ENCODE results near the gene MFN2.
"Not testable (repeated sequence)": the region's sequence is repeated elsewhere in the genome, so short reads cannot be mapped to it uniquely, and the experiment has no call there.

Gene MFN2

GRCh38 chr1:11990303-11991032 lies 10.2 kb downstream of the MFN2 start:
- H3K4me3 ChIP-seq (ENCODE audit: low read depth, low read length), result no peak overlapping the region
- DNase-seq (ENCODE audit: low read depth), result no peak

- DNase-seq (ENCODE audit: low read depth), result no peak
- H3K4me3 ChIP-seq (ENCODE audit: low read depth, low read length), result no peak overlapping the region
Measured at GRCh38 chr1:11991969-11992676, 11.9 kb downstream of the MFN2 start.

DNA sequence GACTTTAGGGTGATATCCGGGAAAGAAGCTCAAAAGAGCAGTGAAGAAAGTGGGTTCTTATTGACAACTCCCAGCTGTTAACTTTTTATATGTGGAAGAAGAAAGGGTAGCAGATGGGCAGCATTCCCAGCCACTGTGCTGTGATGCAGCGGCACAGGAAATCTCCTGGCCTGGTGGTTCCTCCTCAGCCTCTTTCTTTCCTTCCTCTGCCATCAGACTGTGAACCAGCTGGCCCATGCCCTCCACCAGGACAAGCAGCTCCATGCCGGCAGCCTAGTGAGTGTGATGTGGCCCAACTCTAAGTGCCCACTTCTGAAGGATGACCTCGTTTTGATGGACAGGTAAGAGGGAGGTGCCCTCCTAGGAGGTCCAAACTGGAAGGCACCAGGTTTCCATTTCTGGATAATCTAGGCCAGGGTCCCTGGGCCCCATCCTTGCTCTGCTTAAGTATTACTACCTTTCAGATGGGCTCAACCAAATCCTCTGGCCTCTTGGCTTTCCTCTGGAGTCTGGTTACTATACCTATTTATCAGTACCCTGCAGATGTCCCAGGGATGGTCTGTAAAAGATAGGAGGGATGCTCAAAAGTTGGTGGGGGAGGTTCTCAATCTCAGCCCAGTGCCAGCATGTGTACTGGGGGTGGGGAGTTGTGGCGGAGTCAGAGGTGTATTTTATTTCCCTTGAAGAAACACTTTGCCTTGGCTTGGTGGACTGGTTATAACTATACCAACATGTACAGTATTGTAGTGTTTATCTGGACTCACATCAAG lies 17.0 kb downstream of the MFN2 start:
- no peak overlapping the region for H3K4me3 ChIP-seq (ENCODE audit: low read depth, low read length)
- no peak for DNase-seq (ENCODE audit: low read depth)

GRCh38 chr1:11998636-11999035 lies 18.4 kb downstream of the MFN2 start:
- no peak for DNase-seq (ENCODE audit: low read depth)

DNA sequence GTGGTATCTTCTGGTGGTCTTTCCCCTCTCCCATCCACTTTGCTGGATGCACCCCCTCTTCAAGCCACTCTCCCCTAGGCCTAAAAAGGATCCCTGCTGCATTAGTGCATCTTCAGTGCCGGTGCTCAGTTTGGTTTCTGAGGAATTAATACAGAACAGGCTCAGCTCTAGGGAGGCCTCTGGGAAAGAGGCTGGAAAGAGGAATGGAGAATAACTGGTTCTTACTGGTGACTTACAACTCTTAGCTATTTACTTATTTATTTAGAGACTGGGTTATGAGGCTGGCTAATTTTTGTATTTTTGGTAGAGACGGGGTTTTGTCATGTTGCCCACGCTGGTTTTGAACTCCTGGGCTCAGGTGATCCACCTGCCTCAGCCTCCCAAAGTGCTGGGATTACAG lies 19.0 kb downstream of the MFN2 start:
- no peak for DNase-seq (ENCODE audit: low read depth)
- H3K4me3 ChIP-seq (ENCODE audit: low read depth, low read length), result no peak overlapping the region

More at GRCh38 chr1:11998636-11999035, 18.4 kb downstream of the MFN2 start:
- H3K4me3 ChIP-seq (ENCODE audit: low read depth, low read length), result no peak overlapping the region

DNA sequence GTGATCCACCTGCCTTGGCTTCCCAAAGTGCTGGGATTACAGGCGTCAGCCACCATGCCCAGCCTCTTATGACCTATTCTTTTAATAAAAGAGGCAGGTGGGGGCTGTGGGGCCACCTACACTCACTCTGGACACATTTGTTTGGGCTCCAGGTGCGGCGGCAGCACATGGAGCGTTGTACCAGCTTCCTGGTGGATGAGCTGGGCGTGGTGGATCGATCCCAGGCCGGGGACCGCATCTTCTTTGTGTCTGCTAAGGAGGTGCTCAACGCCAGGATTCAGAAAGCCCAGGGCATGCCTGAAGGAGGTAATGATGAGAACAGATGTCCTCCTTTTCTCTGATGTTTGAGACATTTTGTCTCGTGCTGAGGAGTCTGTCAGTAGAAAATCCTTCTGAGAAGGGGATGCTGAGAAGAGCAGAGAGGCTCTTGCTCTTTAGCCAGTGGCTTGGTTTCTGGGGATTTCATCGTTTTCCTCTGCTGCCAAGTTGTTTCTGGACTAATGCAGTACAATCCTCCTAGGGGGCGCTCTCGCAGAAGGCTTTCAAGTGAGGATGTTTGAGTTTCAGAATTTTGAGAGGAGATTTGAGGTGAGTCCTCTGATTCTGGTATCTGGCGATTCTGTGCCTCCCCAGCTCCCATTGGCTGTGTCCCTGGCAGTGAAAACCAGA lies 21.1 kb downstream of the MFN2 start:
- DNase-seq (ENCODE audit: low read depth), result peak; percentile 8
- no peak overlapping the region for H3K4me3 ChIP-seq (ENCODE audit: low read depth, low read length)

GRCh38 chr1:12001996-12002493 lies 21.8 kb downstream of the MFN2 start:
- DNase-seq (ENCODE audit: low read depth), result no peak
- H3K4me3 ChIP-seq (ENCODE audit: low read depth, low read length), result no peak overlapping the region

DNA sequence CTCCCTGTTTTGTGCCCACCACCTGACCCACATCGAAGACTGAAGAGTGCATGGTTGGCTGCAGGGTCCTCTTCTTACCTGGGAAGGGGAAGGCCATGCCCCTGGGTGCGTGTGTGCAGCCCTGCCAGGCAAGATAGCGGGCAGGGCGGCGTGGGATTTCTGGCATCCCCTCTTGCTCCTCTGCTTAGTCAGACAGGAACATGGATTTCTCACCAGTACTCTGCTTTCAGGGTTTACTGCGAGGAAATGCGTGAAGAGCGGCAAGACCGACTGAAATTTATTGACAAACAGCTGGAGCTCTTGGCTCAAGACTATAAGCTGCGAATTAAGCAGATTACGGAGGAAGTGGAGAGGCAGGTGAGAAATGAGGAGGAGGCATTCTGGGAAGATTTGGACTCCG lies 23.5 kb downstream of the MFN2 start:
- DNase-seq (ENCODE audit: low read depth), result no peak
- H3K4me3 ChIP-seq (ENCODE audit: low read depth, low read length), result no peak overlapping the region

- H3K4me3 ChIP-seq (ENCODE audit: low read depth, low read length), result no peak overlapping the region
- DNase-seq (ENCODE audit: low read depth), result no peak
Measured at GRCh38 chr1:12005488-12006166, 25.4 kb downstream of the MFN2 start.

- DNase-seq (ENCODE audit: low read depth), result no peak
- no peak overlapping the region for H3K4me3 ChIP-seq (ENCODE audit: low read depth, low read length)
Measured at GRCh38 chr1:12006167-12006921, 26.1 kb downstream of the MFN2 start.

DNA sequence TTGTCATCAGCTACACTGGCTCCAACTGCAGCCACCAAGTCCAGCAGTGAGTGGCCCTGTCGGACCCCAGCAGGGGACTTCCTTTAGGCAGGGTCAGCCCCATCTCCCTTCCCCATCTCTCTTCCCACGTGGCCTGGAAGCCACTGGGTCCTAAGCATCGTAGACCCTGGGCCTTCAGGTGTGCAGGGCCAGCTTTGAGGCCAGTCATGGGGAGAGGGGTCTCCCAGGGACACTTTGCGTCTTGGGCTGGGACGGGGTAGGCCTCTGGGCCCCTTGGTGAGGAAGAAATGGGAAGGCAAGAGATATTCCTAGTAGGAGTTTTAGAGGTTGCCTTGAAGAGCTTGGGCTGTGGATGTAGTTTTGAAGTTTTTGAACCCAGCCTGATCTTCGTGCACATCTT lies 27.0 kb downstream of the MFN2 start:
- DNase-seq (ENCODE audit: low read depth), result no peak
- no peak overlapping the region for H3K4me3 ChIP-seq (ENCODE audit: low read depth, low read length)

- not testable (repeated sequence) for H3K4me3 ChIP-seq (ENCODE audit: low read depth, low read length); DNase-seq (ENCODE audit: low read depth)
Measured at GRCh38 chr1:12008355-12008754, 28.1 kb downstream of the MFN2 start.

DNA sequence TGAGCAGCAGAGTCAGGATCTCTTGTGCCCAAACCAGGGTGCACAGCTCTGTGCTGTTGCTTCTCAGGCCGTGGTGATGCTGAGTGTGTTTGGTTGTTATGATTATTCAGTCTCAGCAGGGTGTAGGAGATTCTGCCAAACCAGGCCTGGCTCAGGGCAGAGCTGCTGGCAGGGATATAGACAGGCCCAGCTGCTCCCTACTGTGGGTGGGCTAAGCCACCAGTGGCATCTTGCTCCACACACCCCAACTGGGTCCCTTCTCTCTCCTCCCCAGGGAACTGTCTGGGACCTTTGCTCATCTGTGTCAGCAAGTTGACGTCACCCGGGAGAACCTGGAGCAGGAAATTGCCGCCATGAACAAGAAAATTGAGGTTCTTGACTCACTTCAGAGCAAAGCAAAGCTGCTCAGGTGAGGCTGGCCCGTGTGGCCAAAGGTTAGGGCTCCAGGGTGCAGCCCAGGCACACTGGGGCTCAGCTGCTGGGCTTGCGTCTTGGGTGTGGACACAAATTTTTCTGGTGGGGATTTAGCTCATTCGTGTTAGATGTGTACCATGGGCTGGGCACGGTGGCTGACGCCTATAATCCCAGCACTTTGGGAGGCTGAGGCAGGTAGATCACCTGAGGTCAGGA lies 29.2 kb downstream of the MFN2 start:
- no peak for DNase-seq (ENCODE audit: low read depth)
- H3K4me3 ChIP-seq (ENCODE audit: low read depth, low read length), result no peak overlapping the region

- H3K4me3 ChIP-seq (ENCODE audit: low read depth, low read length), result no peak overlapping the region
- no peak for DNase-seq (ENCODE audit: low read depth)
Measured at GRCh38 chr1:12010746-12011570, 30.7 kb downstream of the MFN2 start.

DNA sequence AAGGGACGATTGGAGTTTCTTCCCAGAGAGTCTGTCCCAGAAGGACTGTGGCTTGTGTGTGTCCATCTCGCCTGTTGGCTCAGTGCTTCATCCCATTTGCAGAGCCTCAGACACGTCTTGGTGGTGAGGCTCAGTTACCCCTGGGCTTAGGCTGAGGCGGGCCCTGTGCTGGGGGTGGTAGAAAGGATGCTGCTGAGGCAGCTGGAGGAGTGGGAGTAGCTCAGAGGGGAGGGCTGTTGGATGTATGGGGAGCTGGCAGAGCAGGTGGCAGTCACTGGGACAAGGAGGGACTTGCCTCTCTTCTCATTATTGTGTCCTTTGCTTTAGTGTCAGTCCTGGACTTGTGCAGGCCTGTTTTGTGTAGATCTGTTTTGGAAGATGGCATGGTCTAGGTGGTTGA lies 31.8 kb downstream of the MFN2 start:
- DNase-seq (ENCODE audit: low read depth), result no peak
- H3K4me3 ChIP-seq (ENCODE audit: low read depth, low read length), result no peak overlapping the region

DNA sequence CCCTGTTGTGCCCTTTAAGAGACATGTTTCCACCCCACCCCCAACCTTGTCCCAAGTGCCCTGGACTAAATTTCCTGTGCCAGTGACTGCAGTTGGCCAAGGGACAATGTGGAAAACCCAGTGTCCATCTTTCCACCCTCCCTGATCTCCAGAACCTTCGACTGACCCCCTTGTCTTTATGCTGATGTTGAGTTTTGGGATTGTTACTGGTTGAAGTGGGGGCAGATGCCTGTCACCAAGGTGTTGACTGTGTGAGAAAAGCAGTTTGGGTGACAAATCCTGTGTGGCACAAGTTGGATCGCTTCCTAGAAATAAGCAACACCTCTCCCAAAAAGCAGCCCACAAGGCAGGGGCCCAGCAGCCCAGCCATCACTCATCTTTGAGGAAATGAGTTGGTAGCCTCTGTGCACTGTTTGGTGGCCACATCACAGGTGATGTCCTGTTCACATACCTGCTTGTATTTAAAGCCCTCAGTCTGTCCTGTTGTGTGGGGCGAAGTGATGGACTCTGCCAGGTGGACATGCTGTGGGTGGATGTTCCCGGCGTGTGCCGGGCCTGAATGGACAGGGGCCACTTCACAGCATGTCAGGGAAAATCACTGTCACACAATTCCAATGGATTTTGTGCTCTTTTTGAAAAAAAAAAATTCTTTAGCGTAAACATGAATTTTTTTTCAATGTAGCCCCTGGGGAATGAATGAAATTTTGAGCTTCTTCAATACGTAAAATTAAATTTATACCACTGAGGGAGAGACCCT lies 32.5 kb downstream of the MFN2 start:
- DNase-seq (ENCODE audit: low read depth), result no peak
- no peak overlapping the region for H3K4me3 ChIP-seq (ENCODE audit: low read depth, low read length)

Measured in skeletal muscle cell (primary cell).